ENCODE measurements around the gene P2RY2. TPM values are rescaled to one million over a fixed set of nuclear protein-coding genes. Genes with fewer than 3 reads are reported as not detected.

The P2RY2 gene
- total RNA-seq, 3 donors from 2014 or later: 7.6 to 20.6 (median 14.5) TPM

GRCh38 chr11:73265278-73265810, 47.3 kb downstream of the P2RY2 start:
- H3K4me1 ChIP-seq (ENCODE audit: low read depth): peaks cover 3% of the 10 kb centered on the region
- no peaks in the 10 kb centered on the region for H3K36me3 ChIP-seq (ENCODE audit: low read depth)
- DNase-seq (peak in 1 of 3 donors; percentile 17), ATAC-seq (no peak)
- intact Hi-C loops (cut with DNase I, micrococcal nuclease): no loop called here
- no peaks in the 10 kb centered on the region for H3K9me3 ChIP-seq
- no peak for TF ChIP-seq CTCF (IDR thresholded peaks at IDR 0.05)
- H3K4me3 ChIP-seq: no peak overlapping the region

- no peak for TF ChIP-seq CTCF (IDR thresholded peaks at IDR 0.05)
- Histone ChIP-seq H3K4me1 (ENCODE audit: low read depth) (peaks cover 9% of the 10 kb centered on the region), H3K9me3 (no peaks in the 10 kb centered on the region), H3K4me3 (no peak overlapping the region), H3K36me3 (ENCODE audit: low read depth) (no peaks in the 10 kb centered on the region)
- DNase-seq (no peak), ATAC-seq (no peak)
- intact Hi-C loops (cut with DNase I, micrococcal nuclease): no loop called here
These were observed 48.0 kb downstream of the P2RY2 start for GRCh38 chr11:73265853-73266645.

- no peak for ATAC-seq
- TF ChIP-seq CTCF (IDR thresholded peaks at IDR 0.05): no peak
- DNase-seq: peak in 1 of 3 donors; percentile 15
- peaks cover 12% of the 10 kb centered on the region for H3K4me1 ChIP-seq (ENCODE audit: low read depth)
- intact Hi-C loops (cut with DNase I, micrococcal nuclease): no loop called here
- no peaks in the 10 kb centered on the region for H3K36me3 ChIP-seq (ENCODE audit: low read depth)
- no peaks in the 10 kb centered on the region for H3K9me3 ChIP-seq
- H3K4me3 ChIP-seq: no peak overlapping the region
These were observed 48.6 kb downstream of the P2RY2 start for GRCh38 chr11:73266646-73267020.

- no peak for TF ChIP-seq CTCF (IDR thresholded peaks at IDR 0.05)
- Histone ChIP-seq H3K4me3 (no peak overlapping the region), H3K9me3 (no peaks in the 10 kb centered on the region), H3K4me1 (ENCODE audit: low read depth) (peaks cover 12% of the 10 kb centered on the region), H3K36me3 (ENCODE audit: low read depth) (no peaks in the 10 kb centered on the region)
- no peak for ATAC-seq
- DNase-seq: no peak
- intact Hi-C loops (cut with DNase I, micrococcal nuclease): no loop called here
These were observed 49.2 kb downstream of the P2RY2 start for GRCh38 chr11:73267122-73267846.

GRCh38 chr11:73267906-73268540, 49.9 kb downstream of the P2RY2 start:
- Histone ChIP-seq H3K9me3 (no peaks in the 10 kb centered on the region), H3K36me3 (ENCODE audit: low read depth) (no peaks in the 10 kb centered on the region), H3K4me1 (ENCODE audit: low read depth) (peaks cover 12% of the 10 kb centered on the region), H3K4me3 (no peak overlapping the region)
- DNase-seq: peak in 1 of 3 donors; percentile 37
- TF ChIP-seq CTCF (IDR thresholded peaks at IDR 0.05): no peak
- intact Hi-C loops (cut with DNase I, micrococcal nuclease): no loop called here
- no peak for ATAC-seq

Measured in mucosa of descending colon (tissue), 3 donors.